ENCODE data around the gene CYP19A1.

Gene CYP19A1

GRCh38 chr15:51252671-51253070, 85.7 kb downstream of the CYP19A1 start:
- no peak for DNase-seq

GRCh38 chr15:51251556-51251955, 86.8 kb downstream of the CYP19A1 start:
- no peak for DNase-seq

GRCh38 chr15:51250217-51251011, 88.0 kb downstream of the CYP19A1 start:
- no peak for DNase-seq

GRCh38 chr15:51245628-51246027, 92.8 kb downstream of the CYP19A1 start:
- DNase-seq: no peak

- DNase-seq: no peak
These were observed 94.0 kb downstream of the CYP19A1 start for GRCh38 chr15:51244423-51244869.

- DNase-seq: no peak
These were observed 94.6 kb downstream of the CYP19A1 start for GRCh38 chr15:51243774-51244173.

GRCh38 chr15:51240066-51240465, 98.3 kb downstream of the CYP19A1 start:
- no peak for DNase-seq

- no peak for DNase-seq
These were observed 100.6 kb downstream of the CYP19A1 start for GRCh38 chr15:51237816-51238215.

- no peak for DNase-seq
These were observed 104.0 kb downstream of the CYP19A1 start for GRCh38 chr15:51234176-51234927.

GRCh38 chr15:51232581-51232980, 105.8 kb downstream of the CYP19A1 start:
- no peak for DNase-seq

GRCh38 chr15:51229907-51230330, 108.5 kb downstream of the CYP19A1 start:
- no peak for DNase-seq

- no peak for DNase-seq
These were observed 110.3 kb downstream of the CYP19A1 start for GRCh38 chr15:51227940-51228732.

- DNase-seq: no peak
These were observed 111.7 kb downstream of the CYP19A1 start for GRCh38 chr15:51226576-51227210.

- no peak for DNase-seq
These were observed 114.0 kb downstream of the CYP19A1 start for GRCh38 chr15:51224428-51224827.

GRCh38 chr15:51223771-51224229, 114.6 kb downstream of the CYP19A1 start:
- no peak for DNase-seq

GRCh38 chr15:51218299-51218938, 120.0 kb downstream of the CYP19A1 start:
- DNase-seq: no peak

GRCh38 chr15:51212909-51213308, 125.5 kb downstream of the CYP19A1 start:
- no peak for DNase-seq

GRCh38 chr15:51212239-51212638, 126.2 kb downstream of the CYP19A1 start:
- DNase-seq: no peak

GRCh38 chr15:51205050-51205975, 133.1 kb downstream of the CYP19A1 start:
- DNase-seq: no peak

GRCh38 chr15:51203797-51204196, 134.6 kb downstream of the CYP19A1 start:
- DNase-seq: no peak

- DNase-seq: no peak
These were observed 135.6 kb downstream of the CYP19A1 start for GRCh38 chr15:51202783-51203182.

Data from activated gamma-delta T cell (primary cell).